TTC549 (cell line): ENCODE results near the gene ANKS1B.

Experiments
- FAIRE-seq: peaks from 2 replicates; lab custom pipeline; 2012; peaks lifted over from hg19 to GRCh38; lab: Jason Lieb, UNC

The ANKS1B gene

GRCh38 chr12:99450036-99450630 is 534.6 kb downstream of the ANKS1B start:
- no peak for FAIRE-seq

- no peak for FAIRE-seq
These were observed 539.8 kb downstream of the ANKS1B start for GRCh38 chr12:99444859-99445316.

GRCh38 chr12:99442758-99443157 is 542.0 kb downstream of the ANKS1B start:
- FAIRE-seq: no peak

GRCh38 chr12:99439399-99439798 is 545.3 kb downstream of the ANKS1B start:
- FAIRE-seq: no peak

GRCh38 chr12:99436584-99436983 is 548.2 kb downstream of the ANKS1B start:
- no peak for FAIRE-seq

GRCh38 chr12:99435095-99435791 is 549.5 kb downstream of the ANKS1B start:
- FAIRE-seq: no peak

GRCh38 chr12:99433155-99433554 is 551.6 kb downstream of the ANKS1B start:
- FAIRE-seq: no peak

- no peak for FAIRE-seq
These were observed 553.5 kb downstream of the ANKS1B start for GRCh38 chr12:99431203-99431602.

- no peak for FAIRE-seq
These were observed 557.6 kb downstream of the ANKS1B start for GRCh38 chr12:99427104-99427503.

GRCh38 chr12:99418379-99418778 is 566.4 kb downstream of the ANKS1B start:
- FAIRE-seq: no peak

GRCh38 chr12:99413751-99414150 is 571.0 kb downstream of the ANKS1B start:
- no peak for FAIRE-seq

- no peak for FAIRE-seq
These were observed 591.0 kb downstream of the ANKS1B start for GRCh38 chr12:99393763-99394162.

- FAIRE-seq: no peak
These were observed 592.5 kb downstream of the ANKS1B start for GRCh38 chr12:99392091-99392850.

- FAIRE-seq: no peak
These were observed 594.0 kb downstream of the ANKS1B start for GRCh38 chr12:99390707-99391106.

- FAIRE-seq: no peak
These were observed 595.0 kb downstream of the ANKS1B start for GRCh38 chr12:99389751-99390150.

- no peak for FAIRE-seq
These were observed 596.0 kb downstream of the ANKS1B start for GRCh38 chr12:99388671-99389195.

GRCh38 chr12:99387661-99388060 is 597.1 kb downstream of the ANKS1B start:
- no peak for FAIRE-seq

- FAIRE-seq: no peak
These were observed 597.8 kb downstream of the ANKS1B start for GRCh38 chr12:99386907-99387306.

- no peak for FAIRE-seq
These were observed 601.5 kb downstream of the ANKS1B start for GRCh38 chr12:99383258-99383657.

- FAIRE-seq: no peak
These were observed 602.7 kb downstream of the ANKS1B start for GRCh38 chr12:99381992-99382391.

- FAIRE-seq: no peak
These were observed 604.0 kb downstream of the ANKS1B start for GRCh38 chr12:99380701-99381100.

GRCh38 chr12:99374023-99374422 is 610.7 kb downstream of the ANKS1B start:
- no peak for FAIRE-seq
